GM04504 (cell line): Measurements from ENCODE around the gene C1QL4.
A peak's percentile ranks its signal among the peaks of the same experiment; 100 is the strongest.
"Not testable (repeated sequence)": the region's sequence is repeated elsewhere in the genome, so short reads cannot be mapped to it uniquely, and the experiment has no call there.

Experiments used
- DNase-seq: peaks from one replicate; pipeline ENCODE4 v3.0.0-alpha.2; 2012; ENCODE audit warnings: low read depth

Gene C1QL4

DNA sequence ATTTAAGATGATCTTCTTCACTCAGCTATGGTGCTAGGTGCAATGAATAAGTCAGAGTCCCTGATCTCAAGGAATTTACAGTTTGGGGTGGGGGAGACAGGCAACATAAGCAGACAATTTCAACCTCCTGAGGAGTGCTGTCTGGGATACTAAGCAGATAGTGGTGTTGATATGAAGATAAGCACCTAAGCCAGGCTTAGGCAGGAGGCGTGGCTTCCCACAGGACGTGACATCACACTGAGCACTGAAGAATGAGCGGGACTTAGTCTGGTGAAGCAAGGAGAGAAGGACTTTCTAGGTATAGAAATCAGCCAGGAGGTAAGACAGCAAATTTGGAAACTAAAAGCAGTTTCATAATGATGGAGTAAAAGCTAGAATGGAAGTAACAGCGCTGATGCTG lies 35.2 kb downstream of the C1QL4 start:
- no peak for DNase-seq

- no peak for DNase-seq
Observed at GRCh38 chr12:49298160-49298559, 38.8 kb downstream of the C1QL4 start.

GRCh38 chr12:49297695-49298060 lies 39.3 kb downstream of the C1QL4 start:
- no peak for DNase-seq

DNA sequence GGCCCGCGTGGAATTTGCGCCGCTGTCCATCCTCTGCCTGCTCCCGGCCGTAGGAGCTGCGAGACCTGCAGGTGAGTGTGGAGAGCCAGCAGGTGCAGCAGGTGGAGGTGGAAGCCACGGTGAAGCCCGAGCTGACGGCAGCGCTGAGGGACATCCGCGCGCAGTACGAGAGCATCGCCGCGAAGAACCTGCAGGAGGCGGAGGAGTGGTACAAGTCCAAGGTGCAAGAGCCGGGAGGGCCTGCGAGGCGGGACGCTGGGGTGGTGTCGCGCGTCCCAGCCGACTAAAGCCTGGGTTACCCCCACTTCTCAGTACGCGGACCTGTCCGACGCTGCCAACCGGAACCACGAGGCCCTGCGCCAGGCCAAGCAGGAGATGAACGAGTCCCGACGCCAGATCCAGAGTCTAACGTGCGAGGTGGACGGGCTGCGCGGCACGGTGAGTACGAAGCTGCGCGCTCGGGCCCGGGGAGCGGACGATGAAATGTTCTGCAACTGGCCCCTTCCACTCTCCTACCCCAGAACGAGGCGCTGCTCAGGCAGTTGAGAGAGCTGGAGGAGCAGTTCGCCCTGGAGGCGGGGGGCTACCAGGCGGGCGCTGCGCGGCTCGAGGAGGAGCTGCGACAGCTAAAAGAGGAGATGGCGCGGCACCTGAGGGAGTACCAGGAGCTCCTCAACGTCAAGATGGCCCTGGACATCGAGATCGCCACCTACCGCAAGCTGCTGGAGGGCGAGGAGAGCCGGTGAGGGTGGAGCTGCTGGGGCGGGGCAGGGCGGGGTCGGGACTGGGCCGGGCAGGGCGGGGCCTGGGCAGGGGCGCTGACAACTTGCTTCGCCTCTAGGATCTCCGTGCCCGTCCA lies 39.9 kb downstream of the C1QL4 start:
- no peak for DNase-seq

GRCh38 chr12:49296034-49296835 lies 40.8 kb downstream of the C1QL4 start:
- no peak for DNase-seq

DNA sequence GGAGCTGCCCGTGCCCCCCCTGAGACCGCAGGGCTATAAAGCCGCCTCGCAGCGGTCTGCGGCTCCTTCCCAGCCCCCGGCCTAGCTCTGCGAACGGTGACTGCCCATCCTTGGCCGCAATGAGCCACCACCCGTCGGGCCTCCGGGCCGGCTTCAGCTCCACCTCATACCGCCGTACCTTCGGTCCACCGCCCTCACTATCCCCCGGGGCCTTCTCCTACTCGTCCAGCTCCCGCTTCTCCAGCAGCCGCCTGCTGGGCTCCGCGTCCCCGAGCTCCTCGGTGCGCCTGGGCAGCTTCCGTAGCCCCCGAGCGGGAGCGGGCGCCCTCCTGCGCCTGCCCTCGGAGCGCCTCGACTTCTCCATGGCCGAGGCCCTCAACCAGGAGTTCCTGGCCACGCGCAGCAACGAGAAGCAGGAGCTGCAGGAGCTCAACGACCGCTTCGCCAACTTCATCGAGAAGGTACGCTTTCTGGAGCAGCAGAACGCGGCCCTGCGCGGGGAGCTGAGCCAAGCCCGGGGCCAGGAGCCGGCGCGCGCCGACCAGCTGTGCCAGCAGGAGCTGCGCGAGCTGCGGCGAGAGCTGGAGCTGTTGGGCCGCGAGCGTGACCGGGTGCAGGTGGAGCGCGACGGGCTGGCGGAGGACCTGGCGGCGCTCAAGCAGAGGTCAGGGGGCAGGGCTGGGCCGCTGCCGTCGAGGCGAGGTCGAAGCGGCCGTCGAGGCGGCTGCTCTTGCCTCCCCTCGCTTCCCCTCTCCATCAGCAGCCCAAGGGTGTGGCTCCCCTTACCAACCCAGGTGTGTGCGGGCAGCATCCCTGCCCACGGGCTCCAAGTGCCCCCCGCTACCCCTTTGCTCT lies 41.7 kb downstream of the C1QL4 start, which contains the start of gene PRPH:
Gene PRPH, plus strand, starts transcription at position 66 of the 855 bp plus-strand sequence. Its CDS starts 54 bp downstream, at position 120.
- DNase-seq: no peak

DNA sequence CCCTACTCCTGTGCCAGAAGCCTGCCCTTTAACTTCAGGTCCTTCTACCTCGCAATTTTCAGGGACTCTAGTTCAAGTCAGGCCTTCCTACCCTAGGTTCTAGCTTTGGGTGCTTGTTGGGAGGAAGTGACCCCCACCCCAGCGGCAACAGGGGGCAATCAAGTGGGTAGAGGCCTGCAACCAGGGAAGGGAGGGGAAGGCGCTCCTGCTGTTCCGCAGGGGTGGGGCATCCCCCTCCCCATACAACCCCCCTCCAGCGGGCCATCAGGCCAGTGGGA lies 42.2 kb downstream of the C1QL4 start:
- DNase-seq: no peak

DNA sequence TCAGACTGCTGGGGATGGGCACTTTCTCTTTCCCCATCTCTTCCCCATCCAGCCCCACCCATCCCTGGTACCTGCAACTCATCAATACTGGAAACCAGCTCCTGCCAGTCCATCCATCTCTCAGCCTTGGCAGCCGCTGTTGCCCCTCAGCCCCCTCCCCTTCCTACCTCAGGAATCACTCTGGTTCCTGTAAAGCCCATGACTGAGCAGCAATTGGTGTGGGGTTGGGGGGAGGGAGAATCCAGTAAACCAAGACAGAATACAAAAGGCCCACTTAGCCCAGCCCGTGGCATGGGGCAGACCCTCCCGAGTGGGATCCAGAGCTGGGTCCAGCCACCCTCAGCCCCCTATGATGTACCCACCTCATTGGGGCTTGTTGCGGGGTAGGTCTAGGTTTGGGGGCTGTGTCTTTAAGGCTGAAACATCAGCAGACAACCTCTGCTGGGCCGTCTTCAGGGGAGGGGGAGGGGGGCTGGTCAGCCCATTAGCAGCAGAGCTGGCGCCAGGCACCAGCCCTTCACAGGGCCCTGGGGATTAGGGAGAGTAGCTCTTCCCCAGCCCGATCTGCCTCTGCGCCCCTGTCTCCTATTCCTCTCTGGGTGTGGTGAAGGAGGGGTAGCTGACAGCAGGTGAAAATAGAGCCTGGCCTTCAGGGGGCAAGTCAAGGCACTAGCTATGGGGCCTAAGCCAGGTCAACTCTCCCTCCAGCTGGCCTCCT lies 42.7 kb downstream of the C1QL4 start:
- no peak for DNase-seq

GRCh38 chr12:49293056-49293956 lies 43.7 kb downstream of the C1QL4 start:
- no peak for DNase-seq

GRCh38 chr12:49292729-49293055 lies 44.3 kb downstream of the C1QL4 start:
- no peak for DNase-seq

DNA sequence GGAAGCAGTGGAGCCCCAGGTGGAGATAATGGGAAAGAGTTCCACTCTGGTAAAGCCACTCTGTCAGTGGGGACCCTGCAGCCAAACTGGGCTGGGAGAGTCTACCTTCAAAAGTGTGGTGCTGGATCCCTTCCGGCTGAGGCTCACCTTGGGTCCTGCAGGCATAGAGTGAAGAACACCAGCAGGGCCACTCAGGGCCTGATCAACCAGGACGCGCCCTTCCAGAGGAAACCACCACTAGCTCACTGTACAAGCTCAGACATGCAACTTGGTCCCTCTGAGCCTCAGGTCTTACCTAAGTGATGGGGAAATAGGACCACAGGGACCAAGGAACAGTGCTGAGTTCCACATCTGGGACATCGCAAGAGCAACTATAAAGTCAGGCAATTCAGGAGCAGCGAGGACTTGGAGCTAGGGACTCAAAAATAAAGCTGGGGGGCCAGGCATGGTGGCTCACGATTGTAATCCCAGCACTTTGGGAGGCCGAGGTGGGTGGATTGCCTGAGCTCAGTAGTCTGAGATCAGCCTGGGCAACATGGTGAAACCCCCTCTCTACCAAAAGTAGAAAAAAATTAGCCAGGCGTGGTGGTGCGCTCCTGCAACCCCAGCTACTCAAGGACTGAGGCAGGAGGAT lies 47.9 kb downstream of the C1QL4 start:
- DNase-seq: no peak

DNA sequence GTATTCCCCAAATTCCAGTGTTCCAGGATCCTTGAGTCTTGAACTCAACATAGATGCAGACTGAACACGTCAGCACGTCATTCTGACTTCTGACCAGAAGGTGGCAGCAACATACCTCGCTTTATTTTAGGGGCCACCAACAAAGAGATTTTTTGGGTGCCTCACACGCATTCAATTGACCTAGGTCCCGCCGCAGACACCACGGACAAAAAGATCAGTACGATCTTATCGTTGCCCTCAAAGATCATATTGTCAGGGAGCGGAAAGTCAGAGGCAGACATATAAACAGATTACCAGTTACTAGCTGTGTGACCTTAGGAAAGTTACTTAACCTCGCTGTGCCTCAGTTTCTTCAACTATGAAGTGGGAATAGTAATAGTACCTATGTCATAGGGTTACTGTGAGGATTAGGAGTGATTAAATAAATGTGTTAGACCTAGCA lies 48.6 kb downstream of the C1QL4 start:
- DNase-seq: peak; percentile 22

DNA sequence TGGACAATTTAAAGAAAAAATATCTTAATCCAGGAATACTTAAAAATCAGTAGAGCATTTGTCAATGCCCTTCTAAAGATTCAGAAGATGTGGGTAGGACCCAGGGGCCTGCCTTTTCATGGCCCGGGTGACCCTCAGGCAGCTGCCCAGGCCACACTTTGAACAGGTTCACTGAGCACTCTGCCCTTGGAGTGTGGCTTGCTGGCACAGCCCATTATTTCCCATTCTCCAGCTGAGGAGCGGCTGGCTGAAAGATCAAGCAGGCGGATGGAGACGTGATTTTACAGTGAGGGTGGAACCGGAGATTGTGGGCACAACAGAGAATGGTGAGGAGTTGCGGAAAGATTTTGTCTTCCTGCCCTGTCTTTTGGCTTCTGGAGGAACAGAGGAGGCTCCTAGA lies 49.1 kb downstream of the C1QL4 start:
- DNase-seq: no peak

- DNase-seq: no peak
Observed at GRCh38 chr12:49284672-49285071, 52.3 kb downstream of the C1QL4 start.

DNA sequence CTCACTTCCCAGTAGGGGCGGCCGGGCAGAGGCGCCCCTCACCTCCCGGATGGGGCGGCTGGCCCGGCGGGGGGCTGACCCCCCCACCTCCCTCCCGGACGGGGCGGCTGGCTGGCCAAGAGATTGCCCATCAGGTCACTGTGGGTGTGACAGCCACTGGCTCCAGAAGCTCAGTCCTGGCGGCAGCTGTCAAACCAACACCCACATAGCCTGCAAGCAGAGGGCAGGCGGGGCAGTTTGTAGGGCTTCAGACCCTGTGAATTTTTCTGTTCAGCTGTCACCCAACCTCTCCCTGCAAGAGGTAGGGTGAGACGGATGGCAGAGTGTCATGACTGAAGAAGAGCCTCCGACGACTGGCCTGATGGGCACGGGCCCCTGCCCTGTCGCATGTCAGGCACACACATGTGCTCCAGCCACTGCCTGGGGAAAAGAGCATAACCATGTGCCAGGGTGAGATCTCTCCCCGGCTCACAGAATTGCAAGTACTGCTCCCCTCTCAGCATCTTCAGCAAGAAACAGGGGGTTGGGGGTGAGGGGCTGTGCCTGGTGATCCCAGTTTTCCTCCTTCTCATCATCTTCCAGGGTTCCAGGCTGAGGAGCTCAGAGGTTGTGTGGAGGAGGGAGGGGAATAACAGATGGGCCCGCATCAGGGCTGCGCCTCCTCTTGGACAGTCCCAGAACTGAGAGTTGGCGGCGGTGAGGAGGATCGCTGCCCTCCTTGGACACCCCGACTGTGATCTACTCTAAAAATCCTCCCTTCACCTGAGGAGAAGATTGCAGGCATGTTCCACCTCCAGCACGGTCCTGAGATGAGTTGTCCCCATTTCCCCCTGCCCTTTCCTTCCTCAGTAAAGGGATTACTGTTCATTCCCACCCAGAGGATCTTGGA lies 53.2 kb downstream of the C1QL4 start:
- DNase-seq: no peak

DNA sequence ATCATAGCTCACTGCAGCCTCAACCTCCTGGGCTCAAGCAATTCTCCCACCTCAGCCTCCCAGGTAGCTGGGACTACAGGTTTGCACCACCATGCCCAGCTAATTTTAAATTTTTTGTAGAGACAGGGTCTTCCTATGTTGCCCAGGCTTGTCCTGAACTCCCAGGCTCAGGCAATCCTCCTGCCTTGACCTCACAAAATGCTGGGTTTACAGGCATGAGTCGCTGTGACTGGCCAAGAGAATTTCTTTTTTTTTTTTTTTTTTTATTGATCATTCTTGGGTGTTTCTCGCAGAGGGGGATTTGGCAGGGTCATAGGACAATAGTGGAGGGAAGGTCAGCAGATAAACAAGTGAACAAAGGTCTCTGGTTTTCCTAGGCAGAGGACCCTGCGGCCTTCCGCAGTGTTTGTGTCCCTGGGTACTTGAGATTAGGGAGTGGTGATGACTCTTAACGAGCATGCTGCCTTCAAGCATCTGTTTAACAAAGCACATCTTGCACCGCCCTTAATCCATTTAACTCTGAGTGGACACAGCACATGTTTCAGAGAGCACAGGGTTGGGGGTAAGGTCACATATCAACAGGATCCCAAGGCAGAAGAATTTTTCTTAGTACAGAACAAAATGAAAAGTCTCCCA lies 54.1 kb downstream of the C1QL4 start:
- not testable (repeated sequence) for DNase-seq
